Mesothelial cell of epicardium (in vitro differentiated cells): Measurements from ENCODE around the gene PRKD2. TPM values are rescaled to one million over a fixed set of nuclear protein-coding genes. Genes with fewer than 3 reads are reported as not detected.

Source experiments
- DNase-seq, 2 experiments: peaks; one replicate each; pipeline ENCODE4 v3.0.0; 2021; ENCODE audit warnings: low spot score in 2 of 2; ENCODE audit not compliant: unreplicated experiment in 2 of 2
- H3K27ac Mint-ChIP-seq: 2 replicates; pipeline ENCODE4 v1.8.0; 2021; ENCODE audit warnings: mixed read lengths
- H3K27me3 Mint-ChIP-seq: 2 replicates; pipeline ENCODE4 v1.8.0; 2021; ENCODE audit warnings: low read depth, mixed read lengths
- H3K36me3 Mint-ChIP-seq: 2 replicates; pipeline ENCODE4 v1.8.0; 2021; ENCODE audit warnings: mixed read lengths
- H3K4me1 Mint-ChIP-seq: 2 replicates; pipeline ENCODE4 v1.8.0; 2021; ENCODE audit warnings: mixed read lengths
- H3K4me3 Mint-ChIP-seq: 2 replicates; pipeline ENCODE4 v1.8.0; 2021; ENCODE audit warnings: mild to moderate bottlenecking, moderate library complexity, mixed read lengths
- H3K9me3 Mint-ChIP-seq: 2 replicates; pipeline ENCODE4 v1.8.0; 2021; ENCODE audit warnings: mixed read lengths
- total RNA-seq: library from RNA; stranded (reverse); gene quantifications from 3 replicates; pipeline ENCODE4 v1.2.1, GENCODE V29; 2021
- TF ChIP-seq, protein P1 (sequence below): fragments of 200-600 bp; sonication (generic); IDR thresholded peaks from one replicate; pipeline ENCODE4 v1.5.0; 2021; ENCODE audit warnings: antibody characterized with exemption; ENCODE audit not compliant: unreplicated experiment

The PRKD2 gene
- total RNA-seq, 1 donor from 2014 or later: 74.7 TPM

DNA sequence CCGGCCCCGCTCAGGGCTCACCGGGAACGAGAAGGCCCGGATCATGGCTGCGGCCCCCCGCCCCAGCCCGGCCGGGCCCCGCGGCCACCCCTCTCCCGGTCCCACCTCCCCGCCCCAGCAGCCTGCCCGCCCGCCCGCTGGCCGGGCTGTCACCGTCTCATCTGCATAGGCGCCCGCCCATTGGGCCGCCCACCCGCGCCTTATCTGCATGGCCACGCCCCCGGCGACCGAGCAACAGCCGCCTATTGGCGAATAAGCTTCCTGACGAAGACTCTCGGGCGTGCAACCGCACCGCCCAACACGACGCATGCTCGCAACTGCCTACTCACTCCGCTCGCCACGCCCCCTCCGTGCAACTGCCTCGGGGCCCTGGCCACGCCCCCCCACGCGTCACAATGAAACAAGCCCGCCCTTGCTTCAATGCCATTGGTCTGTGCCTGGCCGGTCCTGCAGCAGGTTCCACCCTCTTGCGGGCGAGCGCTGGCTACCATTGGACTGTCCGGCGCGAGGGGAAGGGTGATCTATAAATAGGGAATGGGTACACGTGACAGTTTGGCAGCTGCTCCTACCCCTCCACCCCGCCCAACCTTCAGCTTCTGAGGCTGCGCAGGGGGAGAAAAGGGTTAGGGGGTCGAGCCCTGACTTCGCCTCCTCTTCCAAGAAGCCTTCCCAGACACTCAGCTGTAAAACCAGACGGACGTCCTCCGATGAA lies 55.7 kb downstream of the PRKD2 start, which contains the start of gene DACT3:
Gene DACT3 (minus strand): TSS at position 163 of the 712 bp plus-strand sequence. CDS start 118 bp downstream, at position 45.
- H3K4me3 Mint-ChIP-seq: peak within 1 kb of the TSS; percentile 81
- peaks cover 2% of the 10 kb centered on the region for H3K27me3 Mint-ChIP-seq
- peaks cover 18% of the 10 kb centered on the region for H3K4me1 Mint-ChIP-seq
- H3K36me3 Mint-ChIP-seq: no peaks in the 10 kb centered on the region
- DNase-seq: peak; percentile 100
- H3K27ac Mint-ChIP-seq: peak within 1 kb of the TSS; percentile 89
- TF ChIP-seq, protein P1, sequence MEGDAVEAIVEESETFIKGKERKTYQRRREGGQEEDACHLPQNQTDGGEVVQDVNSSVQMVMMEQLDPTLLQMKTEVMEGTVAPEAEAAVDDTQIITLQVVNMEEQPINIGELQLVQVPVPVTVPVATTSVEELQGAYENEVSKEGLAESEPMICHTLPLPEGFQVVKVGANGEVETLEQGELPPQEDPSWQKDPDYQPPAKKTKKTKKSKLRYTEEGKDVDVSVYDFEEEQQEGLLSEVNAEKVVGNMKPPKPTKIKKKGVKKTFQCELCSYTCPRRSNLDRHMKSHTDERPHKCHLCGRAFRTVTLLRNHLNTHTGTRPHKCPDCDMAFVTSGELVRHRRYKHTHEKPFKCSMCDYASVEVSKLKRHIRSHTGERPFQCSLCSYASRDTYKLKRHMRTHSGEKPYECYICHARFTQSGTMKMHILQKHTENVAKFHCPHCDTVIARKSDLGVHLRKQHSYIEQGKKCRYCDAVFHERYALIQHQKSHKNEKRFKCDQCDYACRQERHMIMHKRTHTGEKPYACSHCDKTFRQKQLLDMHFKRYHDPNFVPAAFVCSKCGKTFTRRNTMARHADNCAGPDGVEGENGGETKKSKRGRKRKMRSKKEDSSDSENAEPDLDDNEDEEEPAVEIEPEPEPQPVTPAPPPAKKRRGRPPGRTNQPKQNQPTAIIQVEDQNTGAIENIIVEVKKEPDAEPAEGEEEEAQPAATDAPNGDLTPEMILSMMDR: no peak
- H3K9me3 Mint-ChIP-seq: no peaks in the 10 kb centered on the region

DNA sequence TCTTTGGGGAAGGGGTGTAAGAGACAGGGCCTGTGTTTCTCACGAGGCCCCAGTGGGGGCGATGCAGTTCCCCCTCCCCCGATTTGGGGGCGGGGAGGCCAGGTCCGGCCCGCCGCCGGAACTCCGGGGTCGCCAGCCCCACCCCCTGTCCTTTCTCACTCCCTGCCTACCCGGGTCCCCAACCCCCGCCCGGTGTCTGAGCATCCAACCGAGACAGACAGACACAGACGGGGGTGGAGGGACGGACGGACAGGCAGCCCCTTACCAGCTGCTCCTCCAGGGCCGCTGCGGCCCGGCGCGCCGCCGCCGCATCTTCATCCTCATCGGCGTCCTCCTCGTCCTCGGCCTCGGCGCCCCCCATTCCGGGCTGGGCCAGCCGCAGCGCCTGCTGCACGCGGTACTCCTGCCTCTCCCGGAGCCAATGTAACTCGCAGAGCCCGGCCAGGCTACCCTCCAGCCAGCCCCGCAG lies 56.3 kb downstream of the PRKD2 start:
- Mint-ChIP-seq H3K36me3 (no peaks in the 10 kb centered on the region), H3K9me3 (no peaks in the 10 kb centered on the region), H3K27ac (peak overlapping the region; percentile 89), H3K4me1 (peaks cover 18% of the 10 kb centered on the region), H3K27me3 (peaks cover 2% of the 10 kb centered on the region), H3K4me3 (peak overlapping the region; percentile 81)
- TF ChIP-seq, protein P1: peak; percentile 17
- peak in 1 of 2 experiments; percentile 45 for DNase-seq

DNA sequence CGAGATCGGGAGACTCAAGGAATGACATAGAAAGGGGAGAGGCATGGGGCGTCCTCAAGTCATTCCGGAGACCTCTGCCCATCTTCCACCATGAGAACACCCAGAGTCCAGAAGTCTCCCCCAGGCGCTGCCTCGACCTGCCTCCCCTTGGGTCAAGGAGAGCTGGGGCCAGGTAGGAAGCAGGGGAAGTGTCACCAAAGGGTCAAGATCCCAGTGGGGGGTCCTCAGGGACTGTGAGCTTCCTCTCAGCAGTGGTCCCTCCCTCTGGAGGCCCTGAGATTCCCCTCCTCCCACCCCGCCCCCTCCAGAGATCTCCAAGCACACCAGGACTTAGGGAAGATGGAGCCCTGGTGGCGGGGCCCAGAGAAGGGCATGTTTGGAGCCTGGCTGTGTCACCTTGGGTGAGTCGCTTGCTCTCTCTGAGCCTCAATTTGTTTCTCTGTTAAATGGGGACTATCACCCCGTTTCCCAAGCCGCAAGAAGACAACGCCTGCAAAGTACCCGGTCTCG lies 56.9 kb downstream of the PRKD2 start:
- H3K9me3 Mint-ChIP-seq: no peaks in the 10 kb centered on the region
- peak overlapping the region; percentile 81 for H3K4me3 Mint-ChIP-seq
- peak overlapping the region; percentile 89 for H3K27ac Mint-ChIP-seq
- TF ChIP-seq, protein P1: no peak
- H3K27me3 Mint-ChIP-seq: peaks cover 2% of the 10 kb centered on the region
- peaks cover 19% of the 10 kb centered on the region for H3K4me1 Mint-ChIP-seq
- no peak for DNase-seq
- no peaks in the 10 kb centered on the region for H3K36me3 Mint-ChIP-seq

DNA sequence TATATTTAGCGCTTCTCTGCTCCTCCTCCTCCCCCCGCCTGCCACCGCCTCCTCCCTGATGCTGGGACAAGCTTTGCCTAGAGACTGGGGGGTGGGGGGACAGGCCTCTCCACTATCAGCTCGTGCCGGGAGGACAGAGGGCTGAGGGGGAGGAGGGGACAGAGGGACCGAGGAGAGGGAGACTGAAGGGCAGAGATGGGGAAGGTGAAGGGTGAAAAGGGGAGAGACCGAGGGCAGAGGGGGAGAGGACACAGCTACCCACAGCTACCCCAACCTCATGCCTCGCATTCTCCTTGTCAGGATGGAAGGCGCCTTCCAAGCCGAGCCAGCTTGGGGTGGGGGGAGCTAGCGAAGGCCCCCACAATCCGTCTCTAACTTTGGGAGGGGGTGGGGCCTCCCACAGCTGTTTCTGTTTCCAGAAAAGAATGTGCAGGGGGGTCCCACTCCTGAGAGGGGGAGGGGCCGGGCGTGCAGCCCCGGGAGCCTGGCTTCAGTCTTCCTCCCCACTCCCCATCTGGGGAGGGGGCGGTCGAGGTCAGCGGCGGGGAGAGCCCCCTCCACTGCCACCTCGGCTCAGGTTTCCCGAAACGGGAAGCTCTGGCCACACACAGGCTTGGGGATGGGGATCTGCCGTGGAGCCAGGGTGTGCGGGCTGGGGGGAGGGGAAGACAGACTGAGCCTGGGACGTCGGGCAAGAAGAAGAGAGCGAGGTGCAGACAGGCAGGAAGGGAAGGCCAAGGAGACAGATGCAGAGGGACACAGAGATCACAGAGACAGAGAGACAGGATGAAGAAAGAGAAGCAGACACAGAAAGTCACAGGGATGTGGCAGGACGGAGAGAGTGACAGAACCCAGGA lies 57.5 kb downstream of the PRKD2 start:
- Mint-ChIP-seq H3K4me1 (peaks cover 23% of the 10 kb centered on the region), H3K27me3 (peaks cover 2% of the 10 kb centered on the region), H3K9me3 (no peaks in the 10 kb centered on the region), H3K27ac (peak overlapping the region; percentile 89), H3K36me3 (no peaks in the 10 kb centered on the region), H3K4me3 (peak overlapping the region; percentile 81)
- TF ChIP-seq, protein P1: no peak
- peak; percentile 40 to 68 for DNase-seq

DNA sequence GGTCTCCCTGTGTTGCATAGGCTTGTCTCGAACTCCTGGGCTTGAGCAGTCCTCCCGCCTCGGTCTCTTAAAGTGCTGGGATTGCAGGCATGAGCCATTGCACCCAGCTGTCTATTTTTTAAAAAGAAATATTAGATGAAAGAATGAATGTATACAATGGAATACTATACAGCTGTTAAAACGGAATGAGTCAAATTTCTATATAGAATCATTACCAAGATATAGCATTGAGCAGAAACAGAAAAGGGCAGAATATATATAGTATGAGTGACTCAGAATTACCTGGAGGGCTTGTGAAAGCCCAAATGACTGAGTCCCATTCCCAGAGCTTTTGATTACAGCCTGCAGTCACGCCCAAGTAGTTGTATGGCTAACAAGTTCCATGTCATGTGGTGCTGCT lies 60.4 kb downstream of the PRKD2 start:
- Mint-ChIP-seq H3K27ac (no peak overlapping the region), H3K27me3 (peaks cover 20% of the 10 kb centered on the region), H3K9me3 (no peaks in the 10 kb centered on the region), H3K4me1 (peaks cover 17% of the 10 kb centered on the region), H3K4me3 (no peak overlapping the region), H3K36me3 (peaks cover 3% of the 10 kb centered on the region)
- no peak for DNase-seq
- TF ChIP-seq, protein P1: no peak
